CD1c-positive myeloid dendritic cell (primary cell): Measurements from ENCODE around the gene MARK2.
A peak's percentile ranks its signal among the peaks of the same experiment; 100 is the strongest.

ENCODE experiments used
- DNase-seq: peaks from one replicate; pipeline ENCODE4 v3.0.0-alpha.2; 2016; ENCODE audit errors: extremely low spot score

The MARK2 gene

DNA sequence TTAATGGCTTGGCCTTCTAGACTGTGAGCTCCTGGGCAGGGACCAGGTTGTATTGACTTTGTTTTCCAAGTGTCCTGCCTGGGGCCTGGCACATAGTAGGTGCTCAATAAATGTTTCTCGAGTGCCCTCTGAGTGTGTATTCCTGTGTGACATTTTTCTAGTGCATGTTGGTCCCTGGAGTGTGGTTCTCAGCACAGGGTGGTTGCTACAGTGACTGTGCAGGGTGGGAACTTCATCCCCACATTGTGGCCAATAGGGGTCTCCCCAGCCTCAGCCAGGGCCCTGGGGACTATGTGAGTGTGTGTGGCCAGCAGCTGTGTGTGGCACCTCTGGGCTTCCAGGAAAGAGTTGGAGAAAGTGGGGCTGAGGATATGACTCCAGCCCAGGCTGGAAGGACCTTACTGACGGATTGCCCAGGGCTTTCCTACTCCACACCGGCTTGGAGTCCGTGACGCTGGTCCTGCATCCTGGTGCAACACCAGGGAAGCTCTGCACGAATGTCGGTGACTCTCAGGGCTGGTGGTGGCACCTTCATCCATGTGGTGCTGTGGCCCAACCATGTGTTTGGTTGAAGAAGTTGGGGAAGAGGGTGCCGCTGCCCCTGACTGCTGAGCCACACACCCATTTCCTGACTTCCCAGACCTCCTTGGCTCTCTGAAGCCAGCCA, 9.0 kb upstream of the MARK2 start:
- DNase-seq = no peak

- DNase-seq = no peak
Observed at GRCh38 chr11:63831326-63831725, 7.6 kb upstream of the MARK2 start.

DNA sequence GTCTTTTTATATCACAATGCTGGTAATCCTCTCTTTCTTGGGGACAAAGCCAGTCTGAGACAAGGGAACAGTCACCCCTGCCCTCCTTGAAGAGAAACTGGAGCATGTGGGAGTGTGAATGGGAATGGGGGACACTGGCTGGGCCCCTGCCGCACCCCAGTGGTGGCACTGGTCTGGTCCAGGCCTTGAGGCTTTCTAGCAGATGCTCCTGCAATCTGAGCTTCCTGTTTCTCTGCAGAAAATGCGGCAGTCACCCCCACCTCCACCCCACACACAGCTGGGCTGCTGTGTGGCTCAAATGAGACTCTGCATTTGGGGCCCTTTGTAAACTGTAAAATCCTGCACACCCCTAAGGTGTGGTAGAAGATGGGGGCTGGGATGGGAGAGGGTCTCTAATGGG, 6.6 kb upstream of the MARK2 start:
- peak; percentile 46 for DNase-seq

GRCh38 chr11:63833048-63833447, 5.9 kb upstream of the MARK2 start:
- DNase-seq = no peak

- no peak for DNase-seq
Observed at GRCh38 chr11:63834535-63835157, 4.3 kb upstream of the MARK2 start.

GRCh38 chr11:63835158-63835545, 3.8 kb upstream of the MARK2 start:
- DNase-seq = no peak

DNA sequence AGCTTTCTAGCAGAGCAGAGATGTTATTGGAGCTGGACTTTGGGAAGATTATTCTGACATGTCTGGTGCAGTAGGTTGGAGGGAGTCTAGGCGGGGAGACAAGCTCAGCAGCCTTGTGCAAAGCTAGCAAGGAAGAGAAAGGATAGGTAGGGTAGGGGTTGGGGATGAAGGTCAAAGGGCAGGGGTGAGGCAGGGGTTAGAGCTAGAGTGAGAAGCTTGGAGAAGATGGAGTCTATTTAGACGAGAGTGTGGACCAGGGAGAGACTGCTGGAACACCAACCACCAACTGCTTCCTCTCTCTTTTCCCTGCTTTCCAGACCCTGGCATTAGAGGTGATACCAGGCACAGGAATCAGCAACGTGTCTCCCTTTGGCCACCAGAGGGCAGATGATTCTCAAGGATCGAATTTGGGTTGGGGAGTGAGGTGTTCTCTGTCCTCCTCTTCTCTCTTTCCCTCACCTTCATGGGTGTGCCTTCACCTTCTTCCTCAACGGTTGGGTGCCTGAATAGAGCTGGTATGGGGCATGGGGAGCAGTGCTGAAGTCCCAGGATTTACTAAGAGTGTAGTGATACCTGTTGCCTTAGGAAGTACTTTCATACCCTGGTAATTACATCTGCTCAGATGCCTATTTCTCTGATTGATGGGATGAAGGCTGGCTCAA, 1.8 kb upstream of the MARK2 start:
- DNase-seq = peak; percentile 82

GRCh38 chr11:63837739-63838138, 1.2 kb upstream of the MARK2 start:
- DNase-seq = peak; percentile 68

DNA sequence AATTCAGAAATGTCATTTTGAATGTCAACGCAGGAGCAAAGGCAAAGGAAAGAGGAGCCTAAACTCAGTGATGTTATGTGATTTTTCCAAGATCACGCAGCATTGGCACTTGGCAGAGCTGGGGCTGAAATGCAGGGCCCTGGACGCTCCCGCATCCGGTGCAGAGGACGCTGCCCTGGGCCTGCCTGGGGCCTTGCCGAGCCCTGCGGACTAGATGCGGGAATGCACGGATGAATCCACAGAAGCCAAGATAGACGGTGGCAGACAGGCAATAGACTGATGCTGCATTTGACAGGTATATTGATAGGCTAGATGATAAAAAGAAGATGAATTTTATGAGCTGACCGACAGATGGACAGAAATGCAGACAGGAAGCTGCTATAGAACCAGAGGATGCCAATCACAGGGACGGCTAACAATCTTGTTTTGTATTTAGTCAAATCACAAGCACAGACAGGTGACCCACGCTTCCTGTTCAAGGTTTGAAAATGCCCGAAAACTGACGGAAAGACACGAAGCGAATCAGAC, 696 bp upstream of the MARK2 start:
- no peak for DNase-seq

DNA sequence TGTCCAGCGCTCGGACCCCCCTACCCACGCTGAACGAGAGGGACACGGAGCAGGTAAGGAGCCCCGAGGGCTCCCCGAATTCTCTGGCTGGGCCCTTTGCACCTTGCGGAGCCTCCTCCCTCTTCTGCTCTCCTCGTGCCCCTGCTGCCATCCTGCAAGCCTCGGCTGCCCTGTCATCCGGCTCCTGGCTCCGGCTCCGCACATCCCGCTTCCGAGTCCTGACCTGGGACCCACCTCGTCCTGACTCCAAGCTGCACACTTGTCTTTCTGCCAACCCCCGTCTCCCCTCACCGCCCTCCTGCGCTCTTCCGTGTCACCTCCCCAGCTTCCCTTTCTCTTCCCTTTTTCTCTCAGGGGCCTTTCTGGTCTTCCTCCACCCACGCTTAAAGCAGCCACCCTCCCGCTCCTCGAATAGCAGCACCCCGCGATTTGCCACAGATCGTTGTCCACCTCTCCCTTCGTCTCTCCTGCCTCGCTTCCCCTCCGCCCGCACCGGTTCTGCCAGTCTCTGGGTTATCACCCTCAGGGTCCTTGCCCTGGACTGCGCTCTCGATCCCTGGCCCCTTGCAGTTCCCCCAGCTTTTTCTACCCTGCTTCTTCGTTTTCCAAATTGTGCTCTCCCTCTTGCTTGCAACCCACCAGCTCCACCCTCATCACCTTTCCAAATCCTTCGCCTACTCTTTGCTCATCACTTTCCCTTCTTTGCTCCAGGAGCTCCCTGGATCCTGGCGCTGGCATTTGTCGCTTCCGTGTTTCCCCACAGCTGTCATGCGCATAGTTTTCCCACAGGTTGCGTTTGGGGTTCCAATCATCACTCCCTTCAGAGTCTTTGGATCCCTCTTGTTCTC, 822 bp downstream of the MARK2 start:
- peak; percentile 58 for DNase-seq

GRCh38 chr11:63840356-63841060, 1.6 kb downstream of the MARK2 start:
- no peak for DNase-seq

DNA sequence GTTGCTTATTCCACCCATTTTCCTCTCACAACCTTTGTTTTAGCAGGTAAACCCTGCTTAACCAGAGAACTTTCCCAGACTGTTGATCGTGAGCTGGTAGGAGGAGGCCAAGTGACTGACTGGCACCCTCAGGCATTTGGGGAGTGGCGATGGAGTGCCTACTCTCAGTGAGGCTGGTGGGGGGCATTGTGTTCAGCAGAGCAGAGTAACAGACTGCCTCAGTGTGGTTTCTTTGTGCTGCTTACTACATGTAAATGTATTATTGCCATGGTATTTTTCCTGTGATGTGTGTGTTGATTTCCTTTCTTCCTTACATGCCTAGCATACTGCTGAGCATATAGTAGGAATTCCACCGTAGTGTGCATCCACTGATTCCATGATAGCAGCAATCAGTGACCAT, 2.6 kb downstream of the MARK2 start:
- DNase-seq = no peak

GRCh38 chr11:63843041-63843440, 4.1 kb downstream of the MARK2 start:
- no peak for DNase-seq

GRCh38 chr11:63844836-63845235, 5.9 kb downstream of the MARK2 start:
- DNase-seq = no peak

GRCh38 chr11:63845303-63845702, 6.4 kb downstream of the MARK2 start:
- DNase-seq = peak; percentile 80

GRCh38 chr11:63845911-63846310, 7.0 kb downstream of the MARK2 start:
- no peak for DNase-seq

DNA sequence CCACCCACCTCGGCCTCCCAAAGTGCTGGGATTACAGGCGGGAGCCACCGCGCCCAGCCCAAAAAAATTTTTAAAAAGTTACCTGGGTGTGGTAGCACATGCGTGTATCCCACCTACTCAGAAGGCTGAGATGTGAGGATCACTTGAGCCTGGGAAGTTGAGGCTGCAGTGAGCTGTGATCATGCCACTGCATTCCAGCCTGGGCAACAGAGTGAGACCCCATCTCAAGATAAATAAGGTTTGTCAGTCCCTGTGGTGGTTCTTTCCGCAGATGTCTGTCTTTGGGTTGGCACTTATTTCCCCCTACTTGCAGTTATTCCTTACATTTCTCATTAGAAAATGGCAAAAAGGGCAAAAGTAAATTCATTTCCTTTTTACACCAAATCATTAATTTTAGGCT, 8.0 kb downstream of the MARK2 start:
- no peak for DNase-seq

DNA sequence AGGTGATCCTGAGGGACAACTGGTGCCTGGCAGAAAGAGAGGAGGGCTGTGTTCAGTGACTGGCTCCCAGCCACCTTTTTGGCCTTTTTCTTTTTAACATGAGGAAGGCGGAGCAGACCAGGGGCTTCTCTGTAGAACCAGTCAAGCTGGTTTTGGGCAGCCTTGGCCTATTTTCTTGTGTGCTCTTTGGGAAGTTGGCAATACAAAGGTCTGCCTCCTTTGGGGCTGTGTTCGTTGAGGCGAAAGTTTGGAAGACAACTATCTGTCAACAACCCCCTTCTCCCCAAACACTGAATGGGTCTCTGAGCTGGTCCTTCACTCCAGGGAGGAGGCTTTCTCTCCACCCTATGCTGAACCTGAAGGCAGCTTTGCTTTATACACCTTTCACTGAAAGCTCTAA, 8.5 kb downstream of the MARK2 start:
- no peak for DNase-seq

DNA sequence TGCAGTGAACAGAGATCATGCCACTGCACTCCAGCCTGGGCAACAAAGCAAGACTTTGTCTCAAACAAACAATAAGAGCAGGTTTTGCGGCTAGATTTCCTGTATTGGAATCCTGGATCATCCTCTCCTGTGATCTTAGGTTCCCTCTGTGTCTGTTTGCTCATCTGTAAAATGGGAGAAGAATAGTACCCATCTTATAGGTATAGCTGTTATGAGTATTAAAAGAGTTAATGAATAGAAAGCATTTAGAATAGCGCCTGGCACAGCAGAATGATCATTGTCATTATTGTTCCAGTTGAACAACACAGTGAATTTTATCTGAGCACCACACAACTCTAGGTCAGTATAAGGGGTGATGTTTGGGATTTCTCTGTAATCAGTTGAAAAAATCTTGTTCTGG, 10.8 kb downstream of the MARK2 start:
- DNase-seq = no peak

- DNase-seq = no peak
Observed at GRCh38 chr11:63850920-63851319, 12.0 kb downstream of the MARK2 start.

- DNase-seq = no peak
Observed at GRCh38 chr11:63851364-63851763, 12.5 kb downstream of the MARK2 start.

DNA sequence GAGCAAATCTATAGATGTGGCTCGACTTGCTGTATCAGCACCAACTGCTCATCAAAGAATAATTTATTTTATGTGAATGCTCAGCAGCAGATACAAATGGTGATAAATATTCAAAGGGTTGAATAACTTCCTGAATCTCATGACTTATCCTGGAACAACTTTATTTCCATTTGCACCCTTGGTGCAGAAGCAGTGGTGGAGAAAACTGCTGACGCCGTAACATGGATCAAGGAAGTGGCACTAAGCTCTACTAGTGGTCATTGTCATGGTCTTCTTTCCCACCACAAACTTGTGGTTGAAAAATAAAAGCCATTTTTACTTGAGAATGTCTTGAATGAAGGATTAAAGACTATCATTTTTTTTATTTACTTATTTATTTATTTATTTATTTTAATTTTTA, 14.6 kb downstream of the MARK2 start:
- DNase-seq = peak; percentile 36
